Measurements from ENCODE around the gene TRAPPC11. TPM values are rescaled to one million over a fixed set of nuclear protein-coding genes. Genes with fewer than 3 reads are reported as not detected.

The TRAPPC11 gene
- total and polyA plus RNA-seq, 2 experiments from 2014 or later, result 15.0 to 42.7 TPM

DNA sequence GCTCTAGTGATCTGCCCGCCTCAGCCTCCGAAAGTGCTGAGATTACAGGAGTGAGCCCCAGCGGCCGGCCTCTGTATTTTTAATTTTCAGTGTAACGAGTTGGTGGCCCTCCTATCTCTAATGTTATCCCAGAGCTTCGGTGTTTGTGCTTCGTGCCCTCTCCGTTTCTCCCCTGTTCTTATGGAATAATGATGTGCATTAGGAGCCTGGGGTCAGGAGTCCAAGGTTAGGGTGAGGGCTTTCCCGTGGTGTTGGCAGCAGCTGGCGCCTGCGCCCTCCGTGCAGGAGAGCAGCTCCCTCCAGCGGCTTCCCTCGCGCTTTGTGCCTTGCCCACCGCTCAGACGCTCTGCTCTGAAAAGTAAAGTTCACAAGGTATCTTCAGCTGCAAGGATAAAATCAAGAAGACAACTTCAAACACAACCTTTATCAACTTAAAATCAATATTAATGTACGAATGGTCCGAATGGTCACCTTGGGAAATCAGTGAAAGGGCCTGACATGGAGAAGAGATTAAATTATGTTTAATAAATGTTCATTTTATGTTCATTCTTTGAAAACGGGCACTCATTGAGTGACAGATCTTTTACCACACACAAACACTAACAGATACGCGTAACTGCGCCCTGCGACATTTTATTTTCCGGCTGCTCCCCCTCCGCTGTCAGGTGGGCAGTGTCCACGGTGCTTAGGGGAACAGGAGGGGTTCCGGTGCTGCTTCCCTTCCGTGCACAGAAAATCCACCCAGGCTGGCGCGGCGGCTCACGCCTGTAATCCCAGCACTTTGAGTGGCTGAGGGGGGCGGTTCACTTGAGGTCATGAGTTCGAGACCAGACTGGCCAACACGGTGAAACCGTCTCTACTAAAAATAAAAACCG, 62.4 kb downstream of the TRAPPC11 start:
- H3K27ac Mint-ChIP-seq, result no peak overlapping the region

More for the DNA sequence above, 62.4 kb downstream of the TRAPPC11 start:
- H3K36me3 Mint-ChIP-seq (ENCODE audit: low read depth), result 0 out of 3 replicates have a peak, but pooled peaks cover 3% of the 10 kb centered on the region
- TF ChIP-seq, protein P1, sequence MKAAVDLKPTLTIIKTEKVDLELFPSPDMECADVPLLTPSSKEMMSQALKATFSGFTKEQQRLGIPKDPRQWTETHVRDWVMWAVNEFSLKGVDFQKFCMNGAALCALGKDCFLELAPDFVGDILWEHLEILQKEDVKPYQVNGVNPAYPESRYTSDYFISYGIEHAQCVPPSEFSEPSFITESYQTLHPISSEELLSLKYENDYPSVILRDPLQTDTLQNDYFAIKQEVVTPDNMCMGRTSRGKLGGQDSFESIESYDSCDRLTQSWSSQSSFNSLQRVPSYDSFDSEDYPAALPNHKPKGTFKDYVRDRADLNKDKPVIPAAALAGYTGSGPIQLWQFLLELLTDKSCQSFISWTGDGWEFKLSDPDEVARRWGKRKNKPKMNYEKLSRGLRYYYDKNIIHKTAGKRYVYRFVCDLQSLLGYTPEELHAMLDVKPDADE (IDR thresholded peaks at IDR 0.05), result no peak
- TF ChIP-seq JUNB (IDR thresholded peaks at IDR 0.05; ENCODE audit: unreplicated experiment), result no peak
- no peak for TF ChIP-seq STAT1 (IDR thresholded peaks at IDR 0.05; ENCODE audit: unreplicated experiment)
- TF ChIP-seq, protein P2, sequence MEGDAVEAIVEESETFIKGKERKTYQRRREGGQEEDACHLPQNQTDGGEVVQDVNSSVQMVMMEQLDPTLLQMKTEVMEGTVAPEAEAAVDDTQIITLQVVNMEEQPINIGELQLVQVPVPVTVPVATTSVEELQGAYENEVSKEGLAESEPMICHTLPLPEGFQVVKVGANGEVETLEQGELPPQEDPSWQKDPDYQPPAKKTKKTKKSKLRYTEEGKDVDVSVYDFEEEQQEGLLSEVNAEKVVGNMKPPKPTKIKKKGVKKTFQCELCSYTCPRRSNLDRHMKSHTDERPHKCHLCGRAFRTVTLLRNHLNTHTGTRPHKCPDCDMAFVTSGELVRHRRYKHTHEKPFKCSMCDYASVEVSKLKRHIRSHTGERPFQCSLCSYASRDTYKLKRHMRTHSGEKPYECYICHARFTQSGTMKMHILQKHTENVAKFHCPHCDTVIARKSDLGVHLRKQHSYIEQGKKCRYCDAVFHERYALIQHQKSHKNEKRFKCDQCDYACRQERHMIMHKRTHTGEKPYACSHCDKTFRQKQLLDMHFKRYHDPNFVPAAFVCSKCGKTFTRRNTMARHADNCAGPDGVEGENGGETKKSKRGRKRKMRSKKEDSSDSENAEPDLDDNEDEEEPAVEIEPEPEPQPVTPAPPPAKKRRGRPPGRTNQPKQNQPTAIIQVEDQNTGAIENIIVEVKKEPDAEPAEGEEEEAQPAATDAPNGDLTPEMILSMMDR (conservative IDR thresholded peaks at IDR 0.05; ENCODE audit: low read depth in 2 of 2), result peak; percentile 45 to 68
- no peak for TF ChIP-seq ZNF114 (CRISPR knock-in tag; IDR thresholded peaks at IDR 0.05)
- no peak for TF ChIP-seq EZH2 (IDR thresholded peaks at IDR 0.05; ENCODE audit: low read depth, unreplicated experiment)
- TF ChIP-seq, protein P3, sequence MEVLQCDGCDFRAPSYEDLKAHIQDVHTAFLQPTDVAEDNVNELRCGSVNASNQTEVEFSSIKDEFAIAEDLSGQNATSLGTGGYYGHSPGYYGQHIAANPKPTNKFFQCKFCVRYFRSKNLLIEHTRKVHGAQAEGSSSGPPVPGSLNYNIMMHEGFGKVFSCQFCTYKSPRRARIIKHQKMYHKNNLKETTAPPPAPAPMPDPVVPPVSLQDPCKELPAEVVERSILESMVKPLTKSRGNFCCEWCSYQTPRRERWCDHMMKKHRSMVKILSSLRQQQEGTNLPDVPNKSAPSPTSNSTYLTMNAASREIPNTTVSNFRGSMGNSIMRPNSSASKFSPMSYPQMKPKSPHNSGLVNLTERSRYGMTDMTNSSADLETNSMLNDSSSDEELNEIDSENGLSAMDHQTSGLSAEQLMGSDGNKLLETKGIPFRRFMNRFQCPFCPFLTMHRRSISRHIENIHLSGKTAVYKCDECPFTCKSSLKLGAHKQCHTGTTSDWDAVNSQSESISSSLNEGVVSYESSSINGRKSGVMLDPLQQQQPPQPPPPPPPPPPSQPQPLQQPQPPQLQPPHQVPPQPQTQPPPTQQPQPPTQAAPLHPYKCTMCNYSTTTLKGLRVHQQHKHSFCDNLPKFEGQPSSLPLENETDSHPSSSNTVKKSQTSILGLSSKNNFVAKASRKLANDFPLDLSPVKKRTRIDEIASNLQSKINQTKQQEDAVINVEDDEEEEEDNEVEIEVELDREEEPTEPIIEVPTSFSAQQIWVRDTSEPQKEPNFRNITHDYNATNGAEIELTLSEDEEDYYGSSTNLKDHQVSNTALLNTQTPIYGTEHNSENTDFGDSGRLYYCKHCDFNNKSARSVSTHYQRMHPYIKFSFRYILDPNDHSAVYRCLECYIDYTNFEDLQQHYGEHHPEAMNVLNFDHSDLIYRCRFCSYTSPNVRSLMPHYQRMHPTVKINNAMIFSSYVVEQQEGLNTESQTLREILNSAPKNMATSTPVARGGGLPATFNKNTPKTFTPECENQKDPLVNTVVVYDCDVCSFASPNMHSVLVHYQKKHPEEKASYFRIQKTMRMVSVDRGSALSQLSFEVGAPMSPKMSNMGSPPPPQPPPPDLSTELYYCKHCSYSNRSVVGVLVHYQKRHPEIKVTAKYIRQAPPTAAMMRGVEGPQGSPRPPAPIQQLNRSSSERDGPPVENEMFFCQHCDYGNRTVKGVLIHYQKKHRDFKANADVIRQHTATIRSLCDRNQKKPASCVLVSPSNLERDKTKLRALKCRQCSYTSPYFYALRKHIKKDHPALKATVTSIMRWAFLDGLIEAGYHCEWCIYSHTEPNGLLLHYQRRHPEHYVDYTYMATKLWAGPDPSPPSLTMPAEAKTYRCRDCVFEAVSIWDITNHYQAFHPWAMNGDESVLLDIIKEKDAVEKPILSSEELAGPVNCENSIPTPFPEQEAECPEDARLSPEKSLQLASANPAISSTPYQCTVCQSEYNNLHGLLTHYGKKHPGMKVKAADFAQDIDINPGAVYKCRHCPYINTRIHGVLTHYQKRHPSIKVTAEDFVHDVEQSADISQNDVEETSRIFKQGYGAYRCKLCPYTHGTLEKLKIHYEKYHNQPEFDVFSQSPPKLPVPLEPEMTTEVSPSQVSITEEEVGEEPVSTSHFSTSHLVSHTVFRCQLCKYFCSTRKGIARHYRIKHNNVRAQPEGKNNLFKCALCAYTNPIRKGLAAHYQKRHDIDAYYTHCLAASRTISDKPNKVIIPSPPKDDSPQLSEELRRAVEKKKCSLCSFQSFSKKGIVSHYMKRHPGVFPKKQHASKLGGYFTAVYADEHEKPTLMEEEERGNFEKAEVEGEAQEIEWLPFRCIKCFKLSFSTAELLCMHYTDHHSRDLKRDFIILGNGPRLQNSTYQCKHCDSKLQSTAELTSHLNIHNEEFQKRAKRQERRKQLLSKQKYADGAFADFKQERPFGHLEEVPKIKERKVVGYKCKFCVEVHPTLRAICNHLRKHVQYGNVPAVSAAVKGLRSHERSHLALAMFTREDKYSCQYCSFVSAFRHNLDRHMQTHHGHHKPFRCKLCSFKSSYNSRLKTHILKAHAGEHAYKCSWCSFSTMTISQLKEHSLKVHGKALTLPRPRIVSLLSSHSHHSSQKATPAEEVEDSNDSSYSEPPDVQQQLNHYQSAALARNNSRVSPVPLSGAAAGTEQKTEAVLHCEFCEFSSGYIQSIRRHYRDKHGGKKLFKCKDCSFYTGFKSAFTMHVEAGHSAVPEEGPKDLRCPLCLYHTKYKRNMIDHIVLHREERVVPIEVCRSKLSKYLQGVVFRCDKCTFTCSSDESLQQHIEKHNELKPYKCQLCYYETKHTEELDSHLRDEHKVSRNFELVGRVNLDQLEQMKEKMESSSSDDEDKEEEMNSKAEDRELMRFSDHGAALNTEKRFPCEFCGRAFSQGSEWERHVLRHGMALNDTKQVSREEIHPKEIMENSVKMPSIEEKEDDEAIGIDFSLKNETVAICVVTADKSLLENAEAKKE (CRISPR knock-in tag; IDR thresholded peaks at IDR 0.05), result no peak
- TF ChIP-seq EZH2phosphoT487 (IDR thresholded peaks at IDR 0.05; ENCODE audit: unreplicated experiment), result no peak
- H3K9me2 ChIP-seq (ENCODE audit: insufficient read depth), result 0 out of 2 replicates have a peak, but pooled peaks cover 5% of the 10 kb centered on the region
- no peak overlapping the region for H3K4me2 ChIP-seq
- peak overlapping the region; percentile 2; the same call in 1 of the 3 replicates for H3K4me3 Mint-ChIP-seq
- no peak overlapping the region for H3K4me3 ChIP-seq
- H3F3A ChIP-seq (replicated peaks; ENCODE audit: low read depth), result peaks cover 9% of the 10 kb centered on the region
- H4K20me1 ChIP-seq (replicated peaks; ENCODE audit: insufficient read depth), result no peaks in the 10 kb centered on the region
- H3K27me3 ChIP-seq (ENCODE audit: insufficient read depth), result no peaks in the 10 kb centered on the region
- peaks cover 12% of the 10 kb centered on the region for H3K27me3 Mint-ChIP-seq (ENCODE audit: insufficient read depth, low read depth, poor library complexity)
- no peaks in the 10 kb centered on the region for H3K79me2 ChIP-seq (replicated peaks; ENCODE audit: insufficient read depth)
- H3K27ac ChIP-seq (ENCODE audit: low read depth), result no peak overlapping the region
- no peak overlapping the region for H2AFZ ChIP-seq
- H3K9me3 Mint-ChIP-seq, result peaks cover 3% of the 10 kb centered on the region; the same call in 1 of the 3 replicates
- DNase-seq (ENCODE audit: low spot score) (peak; percentile 67), ATAC-seq (peak; percentile 55)
- H3K4me1 ChIP-seq (ENCODE audit: insufficient read depth), result peaks cover 10% of the 10 kb centered on the region; the same call in 1 of the 2 replicates
- no peaks in the 10 kb centered on the region for H3K36me3 ChIP-seq (ENCODE audit: insufficient read depth)
- H3K4me1 Mint-ChIP-seq, result peaks cover 15% of the 10 kb centered on the region; the same call in 2 of the 3 replicates

Data from GM23338 (cell line).